MM.1S (cell line): Measurements from ENCODE around the gene GOLGA3.

ENCODE experiments used
- CTCF ChIP-seq: fragments of 300-600 bp; sonication (generic); IDR thresholded peaks from 2 replicates; pipeline ENCODE4 v1.5.1; 2016; ENCODE audit warnings: antibody characterized with exemption, low read length, mixed read lengths
- EZH2 ChIP-seq: fragments of 300-600 bp; sonication (generic); optimal IDR thresholded peaks from 2 replicates; pipeline ENCODE3; 2017; ENCODE audit warnings: low read depth, mild to moderate bottlenecking, antibody characterized with exemption, low read length, mixed read lengths
- EZH2phosphoT487 ChIP-seq: fragments of 300-600 bp; sonication (generic); IDR thresholded peaks from 2 replicates; pipeline ENCODE4 v1.6.1; 2018; ENCODE audit warnings: antibody characterized with exemption, low read length

- TF ChIP-seq CTCF (no peak), EZH2 (no peak), EZH2phosphoT487 (no peak)
Measured at GRCh38 chr12:132853285-132854092, 24.8 kb upstream of the GOLGA3 start.
